Mesenteric fat pad (tissue), 1 donor: ENCODE results near the gene NUP210L. TPM values are rescaled to one million over a fixed set of nuclear protein-coding genes. Genes with fewer than 3 reads are reported as not detected.
A peak's percentile ranks its signal among the peaks of the same experiment; 100 is the strongest.

ENCODE experiments used
- DNase-seq: peaks from one replicate; pipeline ENCODE4 v3.0.0-alpha.2; 2020; ENCODE audit warnings: low spot score
- microRNA-seq: library from miRNA; unstranded; fragments of <30 nt; microRNA quantifications from one replicate; pipeline ENCODE4 v1.2.0, GENCODE V29; 2020; ENCODE audit warnings: borderline number of aligned reads
- total RNA-seq: library from RNA; stranded (reverse); fragmentation: NEBNext Ultra II Directional; extraction: Animal tissue kit (Norgen Biotek cat#: 25700); gene quantifications from one replicate; pipeline ENCODE4 v1.2.1, GENCODE V29; 2021
- donor health status: DM: yes; HTN: yes; CAD: no.

Gene NUP210L
- total RNA-seq, 1 donor from 2014 or later: not detected

DNA sequence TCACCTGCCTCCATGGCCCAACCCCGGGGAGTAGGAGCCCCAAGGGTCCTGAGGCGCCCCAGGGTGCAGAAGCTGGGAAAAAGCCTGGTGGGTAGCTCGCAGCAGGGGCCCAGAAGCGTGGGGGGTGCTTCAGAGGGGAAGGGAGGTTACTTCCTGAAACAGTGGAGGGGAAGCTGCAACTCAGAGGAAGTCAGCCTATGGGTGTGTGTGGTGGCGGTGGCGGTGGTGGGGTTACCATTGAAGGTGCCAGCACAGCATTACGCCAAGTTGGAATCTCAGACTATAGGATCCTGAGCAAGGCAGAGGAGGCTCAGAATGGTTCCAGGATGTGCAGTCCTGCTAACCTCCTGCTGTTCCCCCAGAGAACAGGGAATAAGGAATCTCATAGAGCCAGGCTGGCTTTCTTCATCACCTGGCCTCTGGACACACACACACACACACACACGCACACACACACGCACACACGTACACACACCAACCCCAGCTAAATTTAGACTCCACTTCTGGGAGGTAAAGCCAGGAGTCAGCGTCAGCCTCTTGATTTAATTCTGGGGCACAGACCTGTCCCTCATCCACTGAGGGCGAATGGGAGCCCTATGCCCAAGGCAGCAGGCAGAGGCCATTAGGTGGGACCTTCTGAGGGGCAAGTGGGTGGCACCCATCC lies 209.6 kb downstream of the NUP210L start:
- DNase-seq: no peak

DNA sequence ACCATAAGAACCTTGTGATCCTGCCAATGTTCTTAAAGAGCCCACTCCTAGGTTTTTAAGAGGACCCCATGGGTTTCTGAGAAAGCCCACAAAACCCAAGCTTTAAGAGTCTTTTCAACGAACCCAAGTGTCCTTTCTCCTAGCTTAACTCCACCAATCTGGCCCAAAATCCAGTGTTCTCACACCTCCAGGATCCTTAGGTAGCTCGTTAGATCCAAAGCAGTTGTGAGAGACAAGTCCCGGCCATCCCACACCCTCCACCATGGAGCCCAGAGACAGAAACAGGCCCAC lies 210.1 kb downstream of the NUP210L start:
- no peak for DNase-seq

GRCh38 chr1:153944005-153944826 lies 210.7 kb downstream of the NUP210L start:
- no peak for DNase-seq

GRCh38 chr1:153942766-153943549 lies 211.9 kb downstream of the NUP210L start:
- no peak for DNase-seq

Small RNA genes within 50 kb of the gene (microRNA-seq; reads per million reads assigned to microRNA genes)
- gene MIR190B: 8.0 reads per million, percentile 3 among the genes with 10 or more reads in this experiment
- gene MIR5698: not detected
- not detected for gene MIR6737

Other genes with a start within 250 kb of the NUP210L start
- gene GATAD2B, start 232.1 kb downstream of the NUP210L start, total RNA-seq: 37.4 TPM
- gene DENND4B, start 208.4 kb downstream of the NUP210L start, total RNA-seq: 67.5 TPM
- gene CRTC2, start 196.5 kb downstream of the NUP210L start, total RNA-seq: 36.4 TPM
- 92.2 TPM for gene SLC39A1, start 191.5 kb downstream of the NUP210L start, total RNA-seq
- 5.1 TPM for gene CREB3L4, start 187.2 kb downstream of the NUP210L start, total RNA-seq
- 102 TPM for gene JTB, start 177.4 kb downstream of the NUP210L start, total RNA-seq
- 144 TPM for gene RAB13, start 168.7 kb downstream of the NUP210L start, total RNA-seq
- 1,095 TPM for gene RPS27, start 164.3 kb downstream of the NUP210L start, total RNA-seq
- gene TPM3, start 37.0 kb upstream of the NUP210L start, total RNA-seq: 294 TPM
- not detected for gene CFAP141, start 51.3 kb upstream of the NUP210L start, total RNA-seq
- gene UBAP2L, start 65.9 kb upstream of the NUP210L start, total RNA-seq: 143 TPM
- 81.6 TPM for gene HAX1, start 117.6 kb upstream of the NUP210L start, total RNA-seq
- not detected for gene AQP10, start 166.0 kb upstream of the NUP210L start, total RNA-seq
- 38.7 TPM for gene ATP8B2, start 170.5 kb upstream of the NUP210L start, total RNA-seq